IPS-11a (cell line): ENCODE data around the gene NR3C2.
"Not testable (repeated sequence)": the region's sequence is repeated elsewhere in the genome, so short reads cannot be mapped to it uniquely, and the experiment has no call there.

Experiments used
- H3K4me3 ChIP-seq: one replicate; pipeline ENCODE4 v1.5.1; 2013; ENCODE audit warnings: low read depth, low read length, control low read depth

NR3C2 gene

DNA sequence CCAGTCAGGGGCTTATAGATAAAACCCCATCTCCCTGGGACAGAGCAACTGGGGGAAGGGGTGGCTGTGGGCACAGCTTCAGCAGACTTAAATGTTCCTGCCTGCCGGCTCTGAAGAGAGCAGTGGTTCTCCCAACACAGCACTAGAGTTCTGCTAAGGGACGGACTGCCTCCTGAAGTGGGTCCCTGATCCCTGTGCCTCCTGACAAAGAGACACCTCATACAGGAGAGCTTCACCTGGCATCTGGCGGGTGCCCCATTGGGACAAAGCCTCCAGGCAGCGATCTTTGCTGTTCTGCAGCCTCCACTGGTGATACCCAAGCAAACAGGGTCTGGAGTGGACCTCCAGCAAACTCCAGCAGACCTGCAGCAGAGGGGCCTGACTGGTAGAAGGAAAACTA lies 359.1 kb downstream of the NR3C2 start:
- H3K4me3 ChIP-seq = not testable (repeated sequence)

DNA sequence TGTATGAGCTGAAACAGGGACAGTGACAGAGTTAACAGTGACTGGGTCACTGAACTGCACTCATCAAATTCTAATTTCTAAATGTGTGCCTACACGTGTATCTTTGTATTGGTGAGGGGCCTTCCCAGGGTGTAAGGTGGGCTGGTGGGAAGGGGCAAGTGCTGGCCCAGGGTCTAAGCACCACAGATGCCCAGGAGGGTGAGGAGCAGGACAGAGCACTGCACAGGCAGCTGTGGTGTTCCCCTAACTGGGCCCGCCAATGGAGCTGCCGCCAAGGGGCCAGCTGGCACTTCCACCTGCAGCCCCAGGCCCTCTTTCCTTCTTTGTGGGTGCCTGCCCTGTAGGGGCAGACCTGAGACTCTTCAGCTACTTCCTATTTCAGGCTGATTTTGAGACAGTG lies 360.5 kb downstream of the NR3C2 start:
- H3K4me3 ChIP-seq = no peak overlapping the region

DNA sequence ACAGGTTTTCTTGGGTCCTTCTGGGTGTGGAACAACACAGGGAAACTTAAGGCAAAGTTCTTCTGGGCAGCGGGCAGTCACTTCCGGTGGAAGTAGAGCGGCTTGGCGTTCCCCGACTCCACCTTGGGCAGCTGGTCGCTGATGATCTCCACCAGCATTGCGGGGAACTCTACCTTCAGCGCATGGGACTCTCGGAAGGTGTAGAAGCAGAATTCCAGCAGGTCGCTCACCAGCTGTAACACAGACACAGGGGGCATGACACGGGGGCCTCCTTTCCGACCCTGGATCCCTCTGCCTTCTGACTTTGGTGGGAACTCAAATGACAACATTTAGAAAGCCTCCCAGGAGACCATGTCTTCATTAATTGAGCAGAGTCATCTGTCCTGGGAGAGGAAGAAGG lies 360.9 kb downstream of the NR3C2 start:
- H3K4me3 ChIP-seq = no peak overlapping the region

DNA sequence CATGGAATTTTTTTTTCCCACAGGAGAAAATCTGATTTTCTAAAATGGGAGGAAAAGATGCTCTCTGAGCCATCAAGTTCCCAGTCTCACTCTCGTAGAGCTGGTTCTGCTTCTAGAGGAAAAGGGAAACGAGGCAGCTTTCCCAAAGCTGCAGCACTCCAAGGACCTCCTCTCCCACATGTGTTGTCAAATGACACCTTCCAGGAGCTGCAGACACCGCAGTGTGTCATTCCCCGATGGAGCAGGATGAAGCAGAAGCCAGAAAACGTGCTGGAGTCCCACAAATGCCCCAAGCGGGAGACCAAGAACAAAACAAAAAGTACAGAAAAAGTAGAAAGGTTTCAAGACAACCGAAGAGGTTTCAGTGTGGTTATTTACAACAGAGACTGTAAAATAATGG lies 362.3 kb downstream of the NR3C2 start:
- H3K4me3 ChIP-seq = no peak overlapping the region

DNA sequence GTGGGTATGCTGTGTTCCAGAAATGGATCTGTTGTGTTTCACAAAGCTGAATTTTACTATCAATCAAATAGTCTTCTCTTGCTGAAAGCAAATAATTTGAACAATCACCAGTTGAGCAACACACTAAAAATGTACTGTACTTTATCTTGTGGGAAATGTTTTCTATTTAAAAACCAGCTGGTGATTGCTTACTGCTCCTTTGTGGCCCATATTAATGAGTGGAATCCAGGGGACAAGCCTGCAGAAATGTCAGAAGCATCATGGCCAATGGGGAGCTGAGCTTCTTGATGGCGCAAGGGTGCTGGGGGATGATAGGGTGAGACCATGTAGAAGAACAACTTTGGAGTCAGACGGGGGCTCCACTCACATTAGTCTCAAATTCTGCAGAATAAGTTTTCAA lies 364.2 kb downstream of the NR3C2 start:
- H3K4me3 ChIP-seq = no peak overlapping the region

DNA sequence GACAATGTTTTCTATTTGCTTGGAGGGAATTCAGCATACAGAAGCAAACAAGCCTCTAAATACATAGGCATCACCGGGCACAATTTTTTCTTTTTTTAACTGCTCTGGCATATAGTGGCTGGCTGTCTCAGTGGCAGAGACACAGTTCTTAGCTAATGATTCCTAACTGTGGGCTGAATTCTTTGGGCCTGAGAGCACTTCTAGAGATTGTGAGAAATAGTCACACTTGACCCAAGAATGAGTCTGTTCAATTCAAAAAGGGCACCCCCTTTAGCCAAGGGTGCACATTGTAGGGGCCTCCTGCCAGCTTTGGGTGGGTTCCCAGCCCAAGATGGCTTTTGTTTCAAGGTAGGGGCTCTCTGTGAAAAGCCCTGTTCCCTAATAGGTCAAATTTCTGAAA lies 364.6 kb downstream of the NR3C2 start:
- no peak overlapping the region for H3K4me3 ChIP-seq

DNA sequence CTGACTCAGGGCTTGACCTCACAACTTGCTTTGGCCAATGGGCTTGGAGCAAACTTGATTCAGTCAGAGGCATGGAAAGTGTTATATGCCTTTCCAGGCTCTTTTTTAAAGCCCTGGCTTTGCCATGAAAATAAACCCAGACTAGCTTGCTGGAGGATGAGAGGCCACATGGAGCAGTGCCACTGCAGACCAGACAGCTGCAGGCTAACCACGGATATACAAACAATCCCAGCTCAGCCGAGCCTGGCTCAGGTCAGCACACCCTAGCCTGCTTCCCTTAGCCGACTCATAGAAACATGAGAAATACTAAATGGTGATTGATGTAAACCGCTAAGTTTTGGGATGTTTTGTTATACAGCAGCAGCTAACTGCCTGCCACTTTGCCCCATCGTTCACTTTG lies 365.2 kb downstream of the NR3C2 start:
- no peak overlapping the region for H3K4me3 ChIP-seq

DNA sequence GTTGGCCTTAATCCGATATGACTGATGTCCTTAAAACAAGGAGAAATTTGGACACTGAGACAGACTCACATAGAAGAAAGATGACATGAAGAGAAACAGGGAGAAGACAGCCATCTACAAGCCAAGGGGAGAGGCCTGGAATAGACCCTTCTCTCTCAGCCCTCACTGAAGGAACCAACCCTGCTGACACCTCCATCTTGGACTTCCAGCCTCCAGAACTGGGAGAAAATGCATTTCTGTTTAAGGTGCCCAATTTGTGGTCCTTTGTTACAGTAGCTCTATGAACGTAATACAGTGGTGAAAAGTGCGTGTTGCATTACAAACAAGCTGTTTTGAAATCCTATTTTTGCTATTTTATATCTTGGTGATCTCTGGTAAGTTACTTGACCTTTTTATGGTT lies 366.8 kb downstream of the NR3C2 start:
- H3K4me3 ChIP-seq = no peak overlapping the region

DNA sequence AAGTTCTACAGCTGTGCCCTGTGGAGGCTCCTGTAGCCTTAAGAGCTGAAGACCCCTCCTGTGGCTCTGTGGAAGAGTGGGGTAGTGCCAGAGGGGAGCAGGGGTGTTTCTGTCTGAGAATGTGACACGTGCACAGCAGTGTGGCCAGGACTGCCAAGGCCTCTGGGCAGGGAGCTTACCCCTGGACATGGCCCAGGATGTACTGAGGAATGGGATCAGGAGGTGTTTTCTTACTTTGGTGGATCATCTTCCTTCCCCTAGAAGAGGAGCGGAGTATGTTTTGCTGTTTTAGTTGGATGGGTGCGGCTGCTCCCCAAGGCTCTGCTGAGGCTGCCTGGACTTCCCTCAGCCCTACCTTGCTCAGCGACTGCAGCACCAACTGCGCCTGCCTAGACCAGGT lies 367.8 kb downstream of the NR3C2 start:
- no peak overlapping the region for H3K4me3 ChIP-seq

DNA sequence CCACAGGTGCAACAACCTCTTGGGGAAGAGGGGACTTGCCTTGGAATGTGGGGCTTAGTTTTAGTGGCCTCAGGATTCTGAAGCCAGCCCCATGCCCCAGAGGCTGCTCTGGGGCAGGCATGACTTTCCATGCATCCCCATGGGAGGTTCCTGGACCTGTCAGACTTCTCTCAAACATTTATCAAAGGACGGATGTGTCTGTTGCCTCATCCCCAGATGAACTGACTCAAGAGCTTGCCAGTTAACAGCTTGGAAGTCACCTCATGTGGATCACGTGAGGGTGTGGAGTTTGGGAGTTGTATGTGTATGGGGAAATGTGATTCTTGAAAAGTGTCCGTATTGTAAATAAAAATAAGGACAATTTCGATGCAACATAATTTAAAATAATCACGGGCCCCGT lies 368.9 kb downstream of the NR3C2 start:
- H3K4me3 ChIP-seq = no peak overlapping the region

DNA sequence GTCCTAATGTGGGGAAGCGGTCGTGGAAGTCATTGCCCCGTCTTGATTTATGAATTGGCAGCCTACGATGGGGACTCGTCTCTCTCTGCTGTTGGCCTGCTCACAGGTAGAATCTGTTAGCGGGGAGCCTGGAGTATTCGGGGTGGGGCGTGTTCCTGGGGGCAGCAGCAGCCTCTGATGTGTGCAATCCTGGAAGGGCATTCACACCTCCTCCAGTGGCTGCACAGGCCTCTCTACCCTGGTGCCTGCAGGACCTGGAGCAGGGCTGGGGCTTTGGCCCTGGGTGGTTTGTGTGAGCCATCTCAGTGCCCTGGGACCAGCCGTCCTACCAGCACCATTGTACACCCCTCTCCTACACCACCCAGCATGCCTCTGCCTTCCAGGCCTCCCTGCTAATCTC lies 369.4 kb downstream of the NR3C2 start:
- H3K4me3 ChIP-seq = no peak overlapping the region

DNA sequence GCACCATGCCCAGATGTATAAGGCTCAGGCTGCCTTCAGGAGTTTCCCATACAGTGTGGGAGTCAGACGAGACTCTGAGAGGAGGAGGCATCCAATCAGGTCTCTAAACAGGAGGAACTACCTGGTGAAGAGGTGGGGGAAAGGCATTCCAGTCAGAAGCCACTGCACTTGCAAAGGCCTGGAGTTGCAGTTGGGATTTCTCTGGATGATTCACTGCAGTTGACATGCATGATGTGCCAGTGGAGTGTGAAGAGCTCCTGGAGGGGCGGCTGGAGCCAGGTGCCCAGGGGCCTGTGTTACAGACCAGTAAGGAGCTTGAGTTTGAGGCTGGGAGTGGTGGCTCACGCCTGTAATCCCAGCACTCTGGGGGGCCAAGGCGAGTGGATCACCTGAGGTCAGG lies 371.2 kb downstream of the NR3C2 start:
- H3K4me3 ChIP-seq = no peak overlapping the region

DNA sequence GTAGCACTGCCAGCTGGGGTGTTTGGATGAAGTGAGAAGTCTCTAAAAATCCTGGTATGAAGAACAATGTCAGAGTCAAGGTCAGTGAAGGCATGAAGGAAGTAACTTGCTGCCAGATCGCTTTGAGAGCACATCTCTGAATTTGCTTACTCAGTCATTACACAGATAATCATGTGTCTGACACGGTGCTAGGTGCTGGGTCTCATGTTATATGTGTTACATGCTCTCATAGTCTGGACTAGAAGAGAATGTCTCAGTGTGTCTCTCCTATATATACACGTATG lies 372.4 kb downstream of the NR3C2 start:
- H3K4me3 ChIP-seq = no peak overlapping the region

DNA sequence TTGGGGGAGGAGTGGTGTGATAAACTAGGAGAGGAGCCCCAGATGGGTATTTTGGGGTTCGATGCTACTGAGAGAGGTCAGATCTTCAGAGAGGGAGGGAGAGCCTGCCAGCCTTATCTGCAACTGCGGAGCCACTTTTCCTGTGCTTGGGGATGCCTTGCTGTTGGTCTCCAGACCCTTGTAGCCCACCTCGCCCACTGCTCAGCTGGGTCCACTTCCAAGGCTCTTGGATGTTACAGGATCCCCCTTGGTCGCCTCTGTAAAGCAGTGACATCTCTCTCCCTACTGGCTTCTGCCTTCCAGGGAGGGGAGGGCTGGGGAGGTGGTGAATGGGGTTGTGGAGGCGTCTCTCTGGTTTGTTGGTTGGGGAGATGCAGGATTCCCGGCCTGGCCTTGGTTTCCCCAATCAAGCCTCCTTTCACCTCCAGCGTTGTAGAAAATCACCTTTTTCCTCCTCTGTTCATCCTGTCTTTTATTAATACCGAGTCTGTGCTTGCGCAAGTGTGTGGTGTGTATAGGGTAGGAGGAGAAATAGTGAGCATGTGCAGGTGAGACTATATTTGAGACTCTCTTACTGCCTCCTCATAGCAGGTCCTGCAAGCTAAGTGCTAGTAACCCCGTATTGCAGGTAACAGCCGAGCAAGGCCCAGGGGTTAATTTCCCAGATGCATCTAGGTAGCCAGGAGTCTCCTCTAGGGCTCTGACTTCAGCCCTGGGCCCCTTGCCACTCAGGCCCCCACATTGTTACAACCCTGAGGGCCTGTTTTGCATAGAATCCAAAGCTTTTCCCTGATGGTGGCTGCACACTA lies 372.9 kb downstream of the NR3C2 start:
- H3K4me3 ChIP-seq = no peak overlapping the region

DNA sequence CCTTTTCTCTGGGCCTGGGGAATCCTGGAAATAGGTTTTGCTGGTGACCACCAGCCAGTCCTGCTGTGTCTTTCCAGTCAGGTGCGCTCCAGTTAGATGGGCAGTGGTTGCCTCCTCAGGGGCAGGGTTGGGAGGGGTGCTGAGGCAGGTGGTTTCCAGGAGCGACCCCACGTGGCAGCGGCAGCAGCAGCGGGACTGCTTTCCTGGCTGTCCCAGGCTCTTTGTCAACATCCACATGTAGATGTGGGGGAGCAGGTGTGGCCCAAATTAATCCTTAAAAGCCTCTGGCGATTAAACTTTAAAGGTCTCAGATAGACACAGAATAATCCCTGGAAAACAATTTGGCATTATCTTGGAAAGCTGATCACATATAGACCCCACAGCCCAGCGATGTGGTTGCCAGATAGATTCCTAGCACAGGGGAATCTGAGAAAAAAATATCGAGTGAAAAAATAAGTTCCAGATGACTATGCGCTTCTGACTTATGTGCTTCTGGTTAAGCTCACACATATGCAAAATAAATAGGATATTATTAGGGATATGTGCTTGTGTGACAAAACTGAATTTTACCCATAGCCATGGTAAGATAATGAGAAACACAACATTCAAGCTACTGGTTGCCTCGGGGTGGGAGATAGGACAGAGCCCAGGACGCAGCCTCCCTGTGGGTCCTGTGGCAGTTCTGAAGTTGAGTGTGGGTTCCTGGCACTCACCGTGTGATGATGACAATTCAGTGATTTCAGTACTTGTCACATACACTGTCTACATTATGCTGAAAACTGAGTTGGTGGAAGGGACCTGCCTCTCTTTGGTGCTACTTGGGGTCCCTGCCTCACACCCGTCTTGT lies 373.9 kb downstream of the NR3C2 start:
- no peak overlapping the region for H3K4me3 ChIP-seq

DNA sequence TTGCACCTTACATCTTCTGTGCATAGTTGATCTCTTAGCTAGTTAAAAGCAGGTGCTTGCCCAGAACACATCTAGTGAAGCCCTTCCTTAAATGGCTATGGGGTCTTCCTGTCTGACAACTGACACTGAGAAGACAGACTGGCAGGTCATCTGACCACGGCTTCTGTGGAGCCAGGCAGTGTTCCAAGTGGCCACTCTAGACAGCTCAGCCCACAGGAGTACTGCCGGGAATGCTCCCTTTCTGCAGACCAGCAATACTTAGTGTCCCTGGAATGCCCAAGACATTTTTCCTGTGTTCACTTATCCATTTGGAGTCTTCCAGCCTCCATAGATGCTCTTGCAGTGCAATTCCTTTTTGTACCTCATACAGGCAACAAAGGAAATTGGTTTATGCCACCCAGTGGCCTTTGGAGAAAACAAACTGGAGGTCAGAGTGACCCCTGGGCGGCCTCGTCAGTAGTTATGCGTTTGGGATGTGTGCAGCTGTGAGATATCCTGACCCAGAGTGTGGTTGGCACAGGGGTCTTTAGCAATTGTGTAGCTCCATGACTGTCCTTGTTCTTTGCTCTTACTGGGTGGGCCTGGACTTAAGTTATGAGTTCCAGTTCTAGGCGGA lies 374.8 kb downstream of the NR3C2 start:
- no peak overlapping the region for H3K4me3 ChIP-seq

DNA sequence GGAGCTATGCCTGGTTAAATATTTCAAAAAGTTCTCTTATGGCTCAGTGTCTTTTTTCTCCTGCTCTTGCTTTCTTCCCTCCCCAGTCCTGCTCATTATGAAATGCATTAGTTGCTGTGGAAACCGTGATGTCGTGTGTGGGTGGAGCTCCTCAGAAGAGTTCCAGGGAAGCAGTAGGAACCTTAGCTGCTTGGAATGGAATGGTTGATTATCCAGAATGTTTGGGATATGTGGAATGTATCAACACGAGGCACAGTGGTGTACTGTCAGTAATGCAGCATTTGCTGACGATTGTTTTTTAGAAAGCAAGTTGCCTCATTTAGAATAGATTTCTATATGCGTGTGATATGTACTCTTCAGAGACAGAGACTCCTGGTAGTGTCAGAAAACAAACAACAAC lies 377.1 kb downstream of the NR3C2 start:
- H3K4me3 ChIP-seq = no peak overlapping the region

DNA sequence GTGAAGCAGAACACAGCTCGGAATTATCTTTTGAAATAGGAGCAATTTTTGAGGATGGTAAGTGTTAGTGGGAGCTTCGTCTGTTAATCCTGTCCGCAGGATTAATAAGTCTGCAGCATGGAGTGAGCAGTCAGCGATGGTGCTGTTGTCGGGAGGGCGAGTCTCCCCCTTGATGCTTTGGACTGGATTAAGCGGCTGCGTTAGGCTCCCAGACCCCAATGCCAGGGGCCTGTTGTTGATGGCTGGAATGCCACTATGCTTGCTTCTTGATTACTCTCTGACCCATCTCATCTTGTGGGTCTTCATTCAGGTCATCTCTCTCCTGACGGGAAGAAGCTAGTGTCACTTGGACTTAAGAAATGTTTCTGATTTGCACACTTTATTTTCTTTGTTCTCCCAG lies 377.8 kb downstream of the NR3C2 start:
- H3K4me3 ChIP-seq = no peak overlapping the region

DNA sequence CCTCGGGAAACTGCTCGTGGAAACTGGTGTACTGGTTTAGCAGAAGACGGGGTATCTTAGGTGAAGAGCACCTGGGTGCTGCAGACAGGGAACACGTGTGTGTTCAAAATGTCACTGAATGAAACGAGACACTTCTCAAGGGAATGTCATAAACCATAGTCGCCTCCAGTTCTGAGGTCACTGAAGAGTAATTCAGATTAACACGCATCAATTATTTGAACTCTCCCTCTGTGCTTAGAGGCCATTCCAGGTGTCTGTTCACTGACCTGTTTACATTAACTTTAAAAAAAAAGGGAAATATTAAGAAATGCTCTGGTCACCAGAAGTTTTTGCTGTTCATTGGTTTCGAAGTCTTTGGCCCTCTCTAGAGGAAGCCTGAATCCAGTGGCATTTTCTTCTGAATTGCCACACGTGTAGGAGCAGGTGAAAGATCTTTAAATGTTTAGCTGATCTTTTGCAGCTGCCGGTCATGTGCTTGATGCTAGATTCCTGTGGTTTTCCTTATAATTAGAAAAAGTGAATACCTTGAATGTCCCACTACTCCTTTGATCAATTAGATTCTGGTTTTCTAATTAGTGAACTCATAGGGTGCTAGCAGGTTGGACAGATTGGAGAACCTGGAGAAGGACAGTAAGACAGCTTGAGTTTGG lies 379.8 kb downstream of the NR3C2 start:
- H3K4me3 ChIP-seq = no peak overlapping the region

DNA sequence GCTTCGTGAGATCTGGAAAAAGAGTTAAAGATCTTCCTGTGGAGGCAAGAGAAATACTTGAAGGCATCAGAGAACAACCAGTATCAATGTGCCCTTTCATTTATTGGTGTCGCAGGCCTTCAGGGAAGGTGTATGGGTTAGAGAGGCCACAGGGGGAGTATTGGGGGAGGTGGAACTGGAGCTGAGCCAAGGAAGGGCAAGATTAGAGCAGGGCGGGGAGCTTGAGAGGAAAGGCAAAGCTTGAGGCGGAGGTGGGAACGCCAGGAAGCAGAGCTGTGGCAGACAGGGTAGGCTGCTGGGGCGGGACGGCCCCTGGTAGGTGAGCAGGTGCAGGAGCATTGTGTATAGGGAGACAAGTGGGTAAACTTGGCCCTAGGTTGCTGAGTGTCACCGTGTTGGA lies 380.4 kb downstream of the NR3C2 start:
- no peak overlapping the region for H3K4me3 ChIP-seq

DNA sequence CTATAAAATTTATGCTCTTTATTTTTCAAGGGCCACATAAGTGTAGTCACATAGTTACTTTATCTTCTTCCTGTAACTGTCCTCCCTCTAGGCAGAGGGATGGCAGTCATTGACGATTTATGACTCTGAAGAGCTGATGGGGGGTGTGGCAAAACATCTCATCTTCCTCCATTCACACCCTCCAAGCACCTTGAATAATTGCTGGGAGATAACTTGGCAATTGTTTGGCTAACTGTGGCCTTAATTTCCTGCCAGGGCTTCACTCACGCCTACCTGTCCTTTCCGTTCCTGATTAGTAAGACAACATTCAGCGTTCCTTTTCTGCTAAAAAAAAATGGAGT lies 381.1 kb downstream of the NR3C2 start:
- H3K4me3 ChIP-seq = no peak overlapping the region
